Occipital lobe (tissue), 2 donors: Measurements from ENCODE around the gene TRAPPC12. TPM values are rescaled to one million over a fixed set of nuclear protein-coding genes. Genes with fewer than 3 reads are reported as not detected.

Source experiments
- DNase-seq: peaks from one replicate; lab custom pipeline; 2025; lab: John Stamatoyannopoulos, UW
- total RNA-seq: library from RNA; depleted of rRNA; stranded (reverse); fragments of >200 nt; gene quantifications from one replicate; pipeline ENCODE4 v1.2.3, GENCODE V29; 2014

Gene TRAPPC12
- total RNA-seq, 1 donor from 2014 or later = 61.8 TPM

GRCh38 chr2:3405876-3406275 is 26.4 kb downstream of the TRAPPC12 start:
- DNase-seq = no peak

- DNase-seq = no peak
Observed at GRCh38 chr2:3406501-3406900, 27.0 kb downstream of the TRAPPC12 start.

GRCh38 chr2:3408781-3409180 is 29.3 kb downstream of the TRAPPC12 start:
- no peak for DNase-seq

DNA sequence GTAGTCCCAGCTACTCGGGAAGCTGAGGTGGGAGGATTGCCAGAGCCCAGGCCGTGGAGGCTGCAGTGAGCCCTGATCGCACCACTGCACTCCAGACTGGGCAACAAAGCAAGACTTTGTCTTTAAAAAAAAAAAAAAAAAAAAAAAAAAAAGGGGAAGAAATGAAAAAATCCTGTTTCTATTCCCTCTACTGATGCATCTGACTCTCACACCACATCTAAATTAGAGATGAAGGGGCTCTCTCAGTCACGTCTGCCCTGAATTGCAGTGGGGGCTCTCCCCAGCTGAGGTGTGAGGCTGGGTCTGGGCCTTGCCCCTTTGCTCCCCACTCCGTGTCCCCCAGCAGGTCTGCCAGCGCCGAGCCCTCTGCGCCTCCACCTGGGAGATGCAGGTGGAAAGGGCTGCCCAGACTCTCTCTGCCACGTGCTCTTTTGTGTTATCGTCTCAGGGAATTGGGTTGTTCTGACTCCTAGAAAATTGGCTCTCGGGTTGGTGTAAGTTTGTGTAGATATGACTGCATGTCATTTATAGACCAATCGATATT is 30.2 kb downstream of the TRAPPC12 start:
- no peak for DNase-seq

DNA sequence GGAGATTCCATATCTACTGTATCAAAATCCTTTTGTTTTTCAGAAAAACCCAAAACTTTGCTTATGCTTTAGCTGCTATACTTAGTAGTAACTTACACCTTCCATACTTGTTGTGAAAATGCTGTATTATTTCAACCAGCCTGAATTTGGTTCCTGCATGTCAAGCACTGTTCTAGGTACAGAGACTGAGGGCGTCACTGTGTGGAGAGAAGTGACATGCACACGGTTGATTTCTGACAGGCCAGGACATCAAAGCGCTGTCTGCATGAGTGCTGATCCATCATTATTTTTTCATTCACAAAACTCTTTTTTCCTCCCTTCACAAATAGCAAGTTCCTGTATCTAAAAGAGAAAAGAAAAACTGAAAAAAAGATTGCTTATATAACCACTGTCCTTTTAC is 31.6 kb downstream of the TRAPPC12 start:
- DNase-seq = no peak

GRCh38 chr2:3413697-3414096 is 34.2 kb downstream of the TRAPPC12 start:
- no peak for DNase-seq

- DNase-seq = no peak
Observed at GRCh38 chr2:3414133-3414860, 34.8 kb downstream of the TRAPPC12 start.

DNA sequence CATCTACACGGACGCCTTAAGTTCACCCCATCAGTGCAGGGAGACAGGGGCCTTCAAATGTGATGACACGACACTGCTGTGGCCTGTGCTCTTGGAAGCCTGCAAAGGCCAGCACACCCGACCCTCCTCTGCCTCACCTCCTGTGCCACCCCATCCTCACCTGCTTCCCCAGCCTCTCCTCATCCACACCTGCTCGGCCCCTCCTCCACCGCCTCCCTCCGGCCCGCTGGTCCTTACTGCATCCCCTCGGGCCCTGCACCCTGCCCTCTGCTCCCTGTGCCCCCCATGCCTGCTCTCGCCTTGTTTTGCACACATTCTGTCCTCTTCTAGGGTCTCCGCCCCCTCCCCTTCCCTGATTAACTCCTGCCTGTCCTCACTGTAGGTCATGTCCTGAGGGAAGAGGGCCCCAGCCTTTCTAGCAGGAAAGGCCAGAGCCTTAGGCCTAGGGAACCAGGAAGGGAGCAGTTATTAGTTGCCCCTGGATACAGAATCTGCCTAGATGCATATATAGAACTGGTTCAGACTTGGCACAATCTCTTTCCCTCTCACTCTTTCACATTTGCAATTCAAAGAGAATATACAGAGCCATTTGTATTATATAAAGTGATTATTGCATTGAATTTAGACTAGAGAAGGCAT is 39.4 kb downstream of the TRAPPC12 start:
- DNase-seq = no peak

DNA sequence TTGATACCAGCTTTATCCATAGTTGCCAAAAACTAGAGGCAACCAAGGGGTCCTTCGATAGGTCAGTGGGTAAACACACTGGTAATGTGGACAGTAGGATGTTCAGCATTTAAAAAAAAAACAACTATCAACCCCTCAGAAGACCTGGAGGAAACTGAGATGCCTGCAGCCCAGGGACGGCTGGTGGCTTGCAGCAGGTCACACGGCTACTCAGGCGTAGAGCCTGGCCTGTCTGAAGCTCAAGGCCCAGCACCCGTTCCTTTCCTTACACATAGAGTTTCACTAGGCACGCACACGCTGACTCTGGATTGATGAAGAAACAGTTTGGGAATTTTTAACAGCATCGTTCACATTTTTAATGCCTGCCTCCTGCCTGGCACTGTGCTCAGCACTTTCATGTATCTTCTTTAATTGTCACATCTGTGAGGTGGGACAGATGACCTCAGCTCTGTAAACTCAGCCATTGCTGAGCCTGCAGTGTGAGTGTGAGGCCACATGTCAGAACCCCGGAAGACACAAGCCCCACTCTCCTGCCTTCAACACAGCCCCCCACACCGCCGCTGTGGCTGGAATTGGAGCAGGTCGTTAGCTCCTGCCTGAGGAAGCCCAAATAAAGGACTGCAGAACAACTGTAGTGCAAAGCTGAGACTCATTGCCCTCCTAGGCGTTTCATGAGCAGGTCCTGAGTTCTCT is 40.7 kb downstream of the TRAPPC12 start:
- no peak for DNase-seq

GRCh38 chr2:3420769-3421397 is 41.4 kb downstream of the TRAPPC12 start:
- DNase-seq = no peak

- DNase-seq = no peak
Observed at GRCh38 chr2:3421580-3421979, 42.1 kb downstream of the TRAPPC12 start.

GRCh38 chr2:3422161-3422779 is 42.8 kb downstream of the TRAPPC12 start:
- no peak for DNase-seq

DNA sequence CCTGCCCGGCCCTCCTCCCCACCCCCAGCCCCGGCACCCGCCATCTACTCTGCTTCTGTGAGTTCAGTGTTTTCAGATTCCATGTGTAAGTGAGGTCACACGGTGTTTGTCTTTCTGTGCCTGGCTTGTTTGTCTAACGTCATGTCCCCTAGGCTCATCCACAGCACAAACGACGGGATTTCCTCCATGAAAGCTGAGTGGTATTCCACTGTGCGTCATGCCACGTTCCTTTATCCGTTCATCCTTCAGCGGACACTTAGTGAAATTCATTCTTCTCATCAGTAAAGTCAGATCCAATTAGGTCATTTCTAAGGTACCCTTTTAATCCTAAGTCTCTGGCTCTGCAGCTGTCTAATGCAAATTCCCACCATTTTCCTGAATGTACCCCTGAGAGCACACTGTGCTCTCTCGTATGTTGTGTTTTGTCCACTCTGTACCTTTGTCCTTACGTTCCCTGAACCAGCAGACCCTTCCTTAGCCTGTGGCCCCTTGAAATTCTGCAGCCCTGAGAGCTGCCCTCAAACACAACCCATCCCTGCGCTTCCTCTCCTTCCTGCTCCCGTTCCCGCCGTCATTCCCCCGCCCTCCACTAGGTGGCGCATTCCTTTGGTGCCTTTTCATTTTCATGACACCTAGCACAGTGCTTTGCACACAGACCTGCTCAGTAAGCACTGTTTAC is 44.1 kb downstream of the TRAPPC12 start:
- DNase-seq = no peak

GRCh38 chr2:3424171-3424795 is 44.8 kb downstream of the TRAPPC12 start:
- no peak for DNase-seq

DNA sequence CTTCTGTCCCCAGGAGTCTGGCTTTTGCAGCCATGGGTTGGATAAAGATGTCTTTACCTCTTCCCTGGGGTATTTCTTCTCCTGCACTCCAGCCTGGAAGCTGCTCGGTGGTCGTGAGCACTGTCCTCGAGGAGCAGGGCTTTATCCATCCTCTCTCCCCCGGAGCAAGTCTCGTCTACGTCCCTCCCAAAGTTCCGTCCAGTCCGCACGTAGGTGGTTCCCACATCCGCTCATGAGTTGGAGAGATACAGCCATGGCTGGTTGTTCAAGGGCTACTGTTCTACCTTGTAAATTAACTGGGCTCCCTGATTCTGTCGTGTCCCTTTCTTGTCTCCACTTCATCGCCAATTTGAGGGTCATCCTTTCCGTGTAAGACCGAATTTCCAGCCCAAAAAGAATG is 47.1 kb downstream of the TRAPPC12 start:
- DNase-seq = no peak

- DNase-seq = no peak
Observed at GRCh38 chr2:3427272-3427671, 47.8 kb downstream of the TRAPPC12 start.

- no peak for DNase-seq
Observed at GRCh38 chr2:3428577-3428976, 49.1 kb downstream of the TRAPPC12 start.

DNA sequence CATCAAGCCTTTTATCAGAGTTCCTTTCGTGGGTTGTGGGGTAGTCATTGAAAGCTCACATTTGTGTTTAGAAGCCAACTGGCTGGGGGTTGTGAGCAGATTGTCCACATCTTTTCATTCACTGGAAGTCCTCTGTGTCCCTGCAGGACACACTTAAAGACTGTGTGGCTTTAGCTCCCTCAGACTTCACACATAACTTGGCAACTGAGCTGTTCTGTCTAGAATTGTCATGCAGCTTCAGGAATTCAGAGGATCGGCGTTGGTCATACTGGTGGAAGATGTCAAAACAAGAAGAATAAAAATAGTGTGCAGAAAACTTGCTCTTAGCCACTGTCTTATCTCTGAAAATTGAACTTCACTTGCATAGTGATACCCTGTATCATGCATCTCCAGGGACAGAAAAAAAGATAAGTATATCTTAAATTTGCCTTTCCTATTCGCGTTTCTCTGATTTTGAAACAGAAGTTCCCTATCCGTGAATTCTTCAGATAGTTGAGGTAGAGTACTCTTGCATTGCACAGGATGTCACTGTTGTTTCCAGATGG is 49.6 kb downstream of the TRAPPC12 start:
- no peak for DNase-seq

DNA sequence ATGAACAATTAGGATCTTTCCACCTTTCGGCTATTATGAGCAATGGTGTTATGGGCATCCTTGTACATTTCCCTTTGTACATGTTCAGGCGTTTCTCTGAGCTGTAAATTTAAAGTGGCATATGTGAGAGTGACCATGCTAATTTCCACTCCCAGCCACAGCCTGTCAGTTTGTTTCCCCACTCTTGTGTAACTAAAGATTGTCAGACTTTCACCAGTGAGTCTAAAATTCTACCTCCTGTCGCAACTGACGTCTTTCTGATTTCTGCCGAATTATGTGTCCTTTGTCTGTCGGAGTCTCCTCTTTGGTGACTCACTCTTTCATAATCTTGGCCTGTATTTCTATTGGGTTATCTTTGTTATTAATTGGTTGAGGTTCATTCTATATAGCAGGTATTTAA is 50.7 kb downstream of the TRAPPC12 start:
- no peak for DNase-seq
